Measurements from ENCODE around the gene SPINT1.

Gene SPINT1

DNA sequence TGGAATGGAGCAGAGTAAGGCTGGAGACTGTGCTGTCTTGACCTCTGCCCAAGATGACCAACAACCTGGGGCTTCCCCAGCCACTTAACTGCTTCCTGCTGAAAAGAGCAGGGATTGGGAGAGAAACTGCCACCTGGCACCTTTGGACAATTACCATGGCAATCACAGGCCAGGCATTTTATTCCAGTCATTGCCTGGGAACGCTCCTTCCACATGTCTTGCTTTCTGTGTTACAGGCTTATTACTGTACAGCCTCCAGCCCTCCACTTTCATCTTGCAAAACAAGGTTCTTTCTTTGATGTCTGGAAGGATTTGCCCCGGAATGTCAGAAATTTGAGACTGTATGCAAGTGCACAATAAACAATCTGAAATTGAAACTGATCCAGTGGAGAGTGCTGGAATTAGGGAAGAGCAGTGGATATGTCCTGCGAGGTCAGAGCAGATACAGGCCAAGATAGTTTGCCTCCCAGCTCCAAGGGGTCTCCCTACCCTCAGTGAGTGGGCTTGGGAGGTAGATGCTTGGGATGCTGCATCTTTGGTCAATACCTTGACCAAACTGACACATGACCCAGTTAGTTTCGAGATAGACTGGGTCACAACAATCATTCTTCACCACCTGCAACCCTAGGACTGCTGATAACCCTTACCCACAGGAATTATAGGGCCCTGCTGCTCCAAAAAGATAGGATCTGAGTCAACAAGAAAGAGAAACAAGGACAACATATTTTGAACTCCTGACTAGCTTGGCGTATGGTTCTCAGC, 18.0 kb upstream of the SPINT1 start:
- Histone ChIP-seq H3K27ac (no peak overlapping the region), H3K36me3 (replicated peaks) (no peaks in the 10 kb centered on the region), H3K4me3 (ENCODE audit: low read depth, low read length) (no peak overlapping the region), H3K27me3 (replicated peaks) (no peaks in the 10 kb centered on the region)
- no peak for DNase-seq
- in situ Hi-C loops (cut with HindIII; ENCODE audit: low pct_ligation_motif_present, low sequenced_read_pairs), result no loop called here
- TF ChIP-seq, protein P1, sequence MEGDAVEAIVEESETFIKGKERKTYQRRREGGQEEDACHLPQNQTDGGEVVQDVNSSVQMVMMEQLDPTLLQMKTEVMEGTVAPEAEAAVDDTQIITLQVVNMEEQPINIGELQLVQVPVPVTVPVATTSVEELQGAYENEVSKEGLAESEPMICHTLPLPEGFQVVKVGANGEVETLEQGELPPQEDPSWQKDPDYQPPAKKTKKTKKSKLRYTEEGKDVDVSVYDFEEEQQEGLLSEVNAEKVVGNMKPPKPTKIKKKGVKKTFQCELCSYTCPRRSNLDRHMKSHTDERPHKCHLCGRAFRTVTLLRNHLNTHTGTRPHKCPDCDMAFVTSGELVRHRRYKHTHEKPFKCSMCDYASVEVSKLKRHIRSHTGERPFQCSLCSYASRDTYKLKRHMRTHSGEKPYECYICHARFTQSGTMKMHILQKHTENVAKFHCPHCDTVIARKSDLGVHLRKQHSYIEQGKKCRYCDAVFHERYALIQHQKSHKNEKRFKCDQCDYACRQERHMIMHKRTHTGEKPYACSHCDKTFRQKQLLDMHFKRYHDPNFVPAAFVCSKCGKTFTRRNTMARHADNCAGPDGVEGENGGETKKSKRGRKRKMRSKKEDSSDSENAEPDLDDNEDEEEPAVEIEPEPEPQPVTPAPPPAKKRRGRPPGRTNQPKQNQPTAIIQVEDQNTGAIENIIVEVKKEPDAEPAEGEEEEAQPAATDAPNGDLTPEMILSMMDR (IDR thresholded peaks at IDR 0.05; ENCODE audit: low read depth, low read length, missing control alignments), result no peak

DNA sequence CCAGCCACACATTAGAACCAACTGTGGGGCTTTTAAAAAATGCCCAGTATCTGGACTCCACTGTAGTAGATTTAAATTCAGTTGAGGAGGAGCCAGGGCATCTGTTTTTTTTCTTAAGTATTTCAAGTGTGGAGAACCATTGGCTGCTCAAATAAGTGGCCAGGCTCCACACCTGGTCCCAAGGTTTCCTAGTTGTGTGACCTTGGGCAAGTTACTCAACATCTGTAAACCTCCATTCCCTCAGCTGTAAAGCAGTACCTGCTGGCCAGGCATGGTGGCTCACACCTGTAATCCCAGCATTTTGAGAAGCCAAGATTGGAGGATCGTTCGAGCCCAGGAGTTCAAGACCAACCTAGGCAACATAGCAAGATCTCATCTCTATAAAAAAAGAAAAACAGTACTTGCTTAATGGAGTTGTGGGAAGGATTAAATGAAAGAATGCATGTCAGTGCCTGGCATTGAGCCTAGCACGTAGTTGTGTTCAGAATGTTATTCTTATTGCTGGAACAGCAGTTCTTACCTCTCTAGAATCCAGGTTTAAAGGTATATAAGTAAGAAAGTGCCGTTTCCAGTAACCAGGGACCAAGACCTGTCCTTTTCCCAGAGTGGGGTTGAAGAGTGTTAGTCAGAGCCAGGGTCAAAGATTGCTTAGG, 17.3 kb upstream of the SPINT1 start:
- H3K27me3 ChIP-seq (replicated peaks), result no peaks in the 10 kb centered on the region
- in situ Hi-C loops (cut with HindIII; ENCODE audit: low pct_ligation_motif_present, low sequenced_read_pairs), result no loop called here
- no peak for DNase-seq
- H3K27ac ChIP-seq, result no peak overlapping the region
- no peak overlapping the region for H3K4me3 ChIP-seq (ENCODE audit: low read depth, low read length)
- TF ChIP-seq, protein P1 (IDR thresholded peaks at IDR 0.05; ENCODE audit: low read depth, low read length, missing control alignments), result no peak
- no peaks in the 10 kb centered on the region for H3K36me3 ChIP-seq (replicated peaks)

DNA sequence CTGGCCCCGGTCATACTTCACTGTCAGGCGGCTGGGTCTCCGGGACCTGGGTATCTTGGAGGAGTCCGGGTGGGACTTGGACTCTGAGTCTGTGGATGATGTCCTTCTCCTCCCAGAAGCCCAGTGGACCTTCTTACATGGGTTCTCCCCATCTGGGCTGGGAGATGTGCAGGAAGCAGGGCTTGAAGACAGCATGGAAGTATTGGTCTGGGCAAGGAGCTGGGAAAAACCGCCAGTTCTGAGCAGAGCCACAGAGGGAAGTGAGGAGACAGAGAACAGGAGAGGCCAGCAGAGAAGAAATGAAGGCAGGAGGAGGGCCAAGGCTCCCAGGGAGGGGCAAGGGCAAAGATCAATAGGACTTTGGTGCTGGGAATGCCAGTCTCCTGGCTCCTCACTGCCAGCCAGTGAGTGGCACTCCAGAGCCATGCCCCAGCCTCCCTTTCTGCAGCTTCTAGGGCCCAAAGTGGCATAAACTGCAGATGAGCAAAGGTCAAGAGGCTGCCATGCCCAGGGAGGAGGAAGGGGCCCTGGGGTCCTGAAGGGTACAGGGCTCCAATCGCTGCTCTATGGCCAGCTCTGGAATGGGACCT, 15.3 kb upstream of the SPINT1 start, which contains the start of gene PPP1R14D:
TSS of gene PPP1R14D (minus strand) at position 262 of the 590 bp plus-strand sequence. CDS start at position 195, 67 bp downstream.
- no peak for DNase-seq
- Histone ChIP-seq H3K4me3 (ENCODE audit: low read depth, low read length) (no peak within 1 kb of the TSS), H3K36me3 (replicated peaks) (no peaks in the 10 kb centered on the region), H3K27ac (no peak within 1 kb of the TSS), H3K27me3 (replicated peaks) (no peaks in the 10 kb centered on the region)
- TF ChIP-seq, protein P1 (IDR thresholded peaks at IDR 0.05; ENCODE audit: low read depth, low read length, missing control alignments), result no peak
- in situ Hi-C loops (cut with HindIII; ENCODE audit: low pct_ligation_motif_present, low sequenced_read_pairs), result no loop called here

DNA sequence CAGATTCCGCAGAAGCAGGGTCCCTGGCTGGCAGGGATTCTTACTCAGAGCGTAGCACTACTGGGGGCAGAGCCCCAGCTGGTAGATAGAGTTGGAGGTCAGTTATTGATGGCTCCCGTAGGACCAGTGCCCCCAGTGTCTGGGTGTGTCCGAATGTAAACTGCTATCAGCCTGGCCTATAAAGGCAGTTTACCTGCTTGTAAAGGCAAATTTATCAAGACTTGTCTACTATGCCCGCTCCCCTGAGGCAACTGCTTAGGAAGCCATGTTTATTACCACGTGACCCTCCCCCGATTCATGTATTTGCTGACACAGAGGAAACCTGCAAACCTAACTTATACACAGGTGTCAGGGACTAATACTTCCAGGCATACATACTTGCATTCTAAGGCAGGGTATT, 14.7 kb upstream of the SPINT1 start:
- no peak for DNase-seq
- no peak overlapping the region for H3K27ac ChIP-seq
- TF ChIP-seq, protein P1 (IDR thresholded peaks at IDR 0.05; ENCODE audit: low read depth, low read length, missing control alignments), result no peak
- no peak overlapping the region for H3K4me3 ChIP-seq (ENCODE audit: low read depth, low read length)
- in situ Hi-C loops (cut with HindIII; ENCODE audit: low pct_ligation_motif_present, low sequenced_read_pairs), result no loop called here
- H3K27me3 ChIP-seq (replicated peaks), result no peaks in the 10 kb centered on the region
- no peaks in the 10 kb centered on the region for H3K36me3 ChIP-seq (replicated peaks)

DNA sequence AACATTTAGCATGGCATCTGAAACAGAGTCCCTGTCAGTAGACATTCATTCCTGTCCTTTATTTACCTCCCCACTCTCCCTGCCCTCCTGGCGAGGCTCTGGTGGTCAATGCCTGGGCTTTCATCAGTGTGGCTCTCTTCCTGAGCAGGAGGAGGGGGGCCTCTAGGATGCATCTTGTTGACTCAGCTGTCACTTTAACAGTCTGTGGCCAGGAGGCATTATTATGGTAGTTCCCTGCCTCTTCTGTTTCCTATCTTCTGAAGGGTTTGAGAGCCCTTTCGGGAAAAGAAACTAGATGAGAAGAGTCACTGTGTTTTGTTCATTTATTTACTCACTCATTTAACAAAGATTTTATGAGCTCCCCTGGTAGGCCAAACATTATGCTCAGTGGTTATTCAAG, 13.0 kb upstream of the SPINT1 start:
- no peak overlapping the region for H3K4me3 ChIP-seq (ENCODE audit: low read depth, low read length)
- TF ChIP-seq, protein P1 (IDR thresholded peaks at IDR 0.05; ENCODE audit: low read depth, low read length, missing control alignments), result no peak
- H3K36me3 ChIP-seq (replicated peaks), result no peaks in the 10 kb centered on the region
- no peak for DNase-seq
- H3K27me3 ChIP-seq (replicated peaks), result no peaks in the 10 kb centered on the region
- H3K27ac ChIP-seq, result no peak overlapping the region
- in situ Hi-C loops (cut with HindIII; ENCODE audit: low pct_ligation_motif_present, low sequenced_read_pairs), result no loop called here

All from brain microvascular endothelial cell (primary cell).